SHP77 (cell line): ENCODE results near the gene CNDP1.

Source experiments
- DNase-seq, 2 experiments: peaks; one replicate each; lab custom pipeline; 2025; lab: John Stamatoyannopoulos, UW

CNDP1 gene

GRCh38 chr18:74506448-74507084, 27.7 kb upstream of the CNDP1 start:
- DNase-seq = no peak

- no peak for DNase-seq
Measured at GRCh38 chr18:74507097-74507881, 27.0 kb upstream of the CNDP1 start.

- no peak for DNase-seq
Measured at GRCh38 chr18:74507927-74508326, 26.4 kb upstream of the CNDP1 start.

DNA sequence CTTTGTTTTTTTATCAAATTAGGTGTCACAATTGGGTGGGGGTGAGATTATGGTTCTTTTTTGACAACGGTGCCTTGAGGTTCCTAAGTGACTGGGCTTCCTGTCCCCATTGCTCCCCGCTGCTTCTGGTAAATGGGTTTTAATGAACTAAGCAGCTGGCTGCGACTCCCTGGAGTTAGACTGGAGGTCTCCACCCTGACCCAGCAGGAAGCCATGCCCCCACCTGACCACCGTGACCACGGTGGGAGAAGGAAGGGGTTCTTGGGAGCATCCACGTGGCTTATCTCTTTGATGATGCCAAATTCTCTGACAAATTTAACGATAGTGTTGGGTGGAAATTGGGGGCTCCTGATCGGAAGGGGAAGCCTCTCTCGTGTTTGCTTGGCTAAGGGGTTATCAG, 25.9 kb upstream of the CNDP1 start:
- DNase-seq = no peak

- no peak for DNase-seq
Measured at GRCh38 chr18:74508821-74509225, 25.5 kb upstream of the CNDP1 start.

GRCh38 chr18:74509856-74510769, 24.2 kb upstream of the CNDP1 start:
- DNase-seq = no peak

DNA sequence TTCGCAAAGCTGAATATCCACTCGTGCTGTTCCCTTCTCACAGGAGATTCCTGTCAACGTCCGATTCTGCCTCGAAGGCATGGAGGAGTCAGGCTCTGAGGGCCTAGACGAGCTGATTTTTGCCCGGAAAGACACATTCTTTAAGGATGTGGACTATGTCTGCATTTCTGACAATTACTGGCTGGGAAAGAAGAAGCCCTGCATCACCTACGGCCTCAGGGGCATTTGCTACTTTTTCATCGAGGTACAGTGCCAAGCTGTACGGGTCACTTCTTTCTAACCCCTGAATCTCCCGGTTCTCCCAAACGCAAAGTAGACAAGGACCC, 23.6 kb upstream of the CNDP1 start:
- no peak for DNase-seq

DNA sequence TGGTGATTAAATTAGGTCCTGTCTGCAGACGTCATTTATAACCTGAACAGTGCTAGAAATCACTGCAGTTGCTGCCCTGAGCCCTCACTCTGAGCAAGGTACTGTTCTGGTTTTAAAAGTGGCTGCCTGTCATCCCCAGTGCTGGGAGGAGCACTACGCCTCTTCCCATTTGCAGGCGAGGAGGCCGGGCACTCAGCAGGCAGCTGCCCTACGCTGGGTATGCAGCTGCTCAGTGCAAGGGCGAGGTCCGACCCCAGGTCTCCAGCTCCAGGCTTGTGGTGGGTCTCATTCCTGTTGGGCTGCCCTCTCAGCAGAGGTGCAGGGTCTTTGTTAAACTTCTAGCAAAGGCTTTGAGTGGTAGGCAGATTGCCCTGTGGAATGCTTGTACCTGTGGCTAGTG, 22.5 kb upstream of the CNDP1 start:
- DNase-seq = no peak

- no peak for DNase-seq
Measured at GRCh38 chr18:74512321-74513053, 21.8 kb upstream of the CNDP1 start.

DNA sequence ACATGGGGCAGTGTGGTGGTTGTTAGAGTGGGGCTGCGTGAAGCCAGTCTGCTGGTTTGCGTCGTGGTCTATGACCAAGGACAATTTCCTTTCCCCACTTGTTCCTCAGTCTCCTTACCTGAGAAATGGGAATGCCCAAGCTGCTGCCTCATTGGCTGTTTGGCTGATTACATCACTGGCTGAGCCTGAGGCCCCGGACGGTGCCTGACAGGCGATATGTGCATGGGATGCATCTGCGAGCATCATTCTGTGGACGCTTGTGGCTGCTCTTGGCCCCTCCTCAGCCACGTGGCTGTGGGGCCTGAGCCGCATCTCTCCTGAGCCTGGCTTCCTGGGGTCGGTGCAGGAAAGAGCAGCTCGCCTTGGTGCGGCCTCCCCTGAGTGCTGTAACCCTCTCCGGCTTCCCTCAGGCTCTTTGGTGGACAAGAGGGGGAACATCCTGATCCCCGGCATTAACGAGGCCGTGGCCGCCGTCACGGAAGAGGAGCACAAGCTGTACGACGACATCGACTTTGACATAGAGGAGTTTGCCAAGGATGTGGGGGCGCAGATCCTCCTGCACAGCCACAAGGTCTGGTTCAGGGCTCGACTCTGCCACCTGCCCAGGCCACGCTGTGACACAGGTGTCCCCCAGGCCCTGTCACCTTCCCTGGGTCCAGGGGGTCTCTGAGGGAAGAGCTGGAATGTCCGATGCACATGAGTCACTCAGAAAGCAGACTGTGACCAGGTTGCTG, 21.0 kb upstream of the CNDP1 start:
- DNase-seq = no peak

DNA sequence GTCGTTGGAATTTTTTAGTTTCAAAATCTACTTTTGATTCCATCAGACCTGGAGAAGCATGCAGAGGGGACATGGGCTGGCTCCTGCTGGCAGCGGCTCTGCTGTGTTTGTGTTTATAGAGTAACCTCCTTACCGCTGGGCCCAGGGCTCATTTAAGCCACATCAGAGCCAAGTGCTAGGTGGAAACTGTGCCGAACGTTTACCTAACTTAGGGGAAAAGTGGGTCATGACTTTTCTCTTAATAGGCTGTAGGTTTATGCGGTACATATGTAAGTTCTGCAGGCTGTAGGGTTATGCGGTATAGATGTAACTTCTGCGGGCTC, 20.5 kb upstream of the CNDP1 start:
- DNase-seq = no peak

DNA sequence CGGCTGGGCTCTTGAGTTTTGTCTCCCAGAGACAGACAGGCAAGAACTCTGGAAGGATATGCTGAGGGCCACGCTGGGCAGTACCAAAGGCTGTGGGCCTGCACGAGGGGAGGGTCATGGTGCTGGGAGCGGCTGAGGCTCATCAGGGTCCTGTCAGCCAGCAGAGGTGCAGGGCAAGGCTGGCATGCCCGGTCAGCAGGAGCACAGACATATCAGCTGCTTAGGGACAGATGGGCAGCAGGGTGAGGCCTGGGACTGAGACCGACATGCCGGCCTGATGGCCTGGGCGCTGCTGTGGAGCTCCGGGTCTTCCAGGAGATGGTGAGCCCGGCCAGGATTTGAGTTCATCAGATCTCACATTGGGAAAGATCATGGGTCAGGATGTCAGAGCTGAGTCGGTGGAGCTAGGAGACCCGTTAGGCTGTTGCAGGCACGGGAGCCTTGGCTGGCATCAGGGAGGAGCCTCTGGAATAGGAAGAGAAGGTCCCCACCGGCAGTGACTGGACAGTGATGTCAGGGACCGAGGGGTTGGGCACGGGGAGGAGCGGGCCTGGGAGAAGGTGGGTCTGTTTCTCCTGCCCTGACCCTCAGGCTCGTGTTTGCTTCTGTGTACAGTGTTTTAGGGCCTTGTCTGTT, 19.3 kb upstream of the CNDP1 start:
- no peak for DNase-seq

- DNase-seq = no peak
Measured at GRCh38 chr18:74515620-74516231, 18.6 kb upstream of the CNDP1 start.

DNA sequence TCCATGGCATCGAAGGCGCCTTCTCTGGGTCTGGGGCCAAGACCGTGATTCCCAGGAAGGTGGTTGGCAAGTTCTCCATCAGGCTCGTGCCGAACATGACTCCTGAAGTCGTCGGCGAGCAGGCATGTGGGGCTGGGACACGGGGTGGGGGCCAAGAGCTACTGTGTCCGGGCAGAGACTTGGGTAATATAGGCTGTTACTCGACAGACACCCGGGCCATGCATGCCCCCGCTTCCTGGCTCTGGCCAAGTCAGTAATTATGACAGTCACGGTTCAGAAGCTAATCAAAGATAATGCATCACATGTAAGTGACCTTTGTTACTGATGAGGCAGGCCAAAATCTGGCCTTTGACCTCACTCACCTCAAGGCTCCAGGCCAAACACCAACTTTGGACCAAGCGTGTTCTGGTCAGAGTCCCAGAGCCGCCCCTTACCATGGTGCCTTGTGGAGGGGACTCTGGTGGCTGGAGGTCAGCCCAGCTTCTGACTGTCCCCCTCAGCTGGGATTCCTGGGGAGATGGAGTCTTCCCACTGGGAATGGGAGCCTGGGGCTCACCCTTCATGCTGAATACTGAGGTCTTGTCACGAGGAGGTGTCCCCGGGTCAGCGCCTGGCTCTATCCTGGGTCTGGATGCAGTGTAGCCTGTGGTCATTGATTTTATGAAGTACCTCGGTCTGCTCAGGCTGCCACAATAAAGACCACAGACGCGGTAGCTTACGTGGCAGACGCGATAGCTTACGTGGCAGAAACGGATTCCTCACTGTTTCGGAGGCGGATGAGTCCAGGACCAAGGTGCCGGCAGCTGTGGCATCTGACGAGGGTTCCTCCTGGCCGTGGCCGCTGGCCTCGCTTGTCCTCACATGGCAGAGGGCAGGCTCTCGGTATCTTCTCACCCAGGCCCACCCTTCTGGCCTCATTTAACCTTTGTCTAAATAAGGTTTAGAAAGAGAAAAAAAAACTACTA, 17.7 kb upstream of the CNDP1 start:
- no peak for DNase-seq

DNA sequence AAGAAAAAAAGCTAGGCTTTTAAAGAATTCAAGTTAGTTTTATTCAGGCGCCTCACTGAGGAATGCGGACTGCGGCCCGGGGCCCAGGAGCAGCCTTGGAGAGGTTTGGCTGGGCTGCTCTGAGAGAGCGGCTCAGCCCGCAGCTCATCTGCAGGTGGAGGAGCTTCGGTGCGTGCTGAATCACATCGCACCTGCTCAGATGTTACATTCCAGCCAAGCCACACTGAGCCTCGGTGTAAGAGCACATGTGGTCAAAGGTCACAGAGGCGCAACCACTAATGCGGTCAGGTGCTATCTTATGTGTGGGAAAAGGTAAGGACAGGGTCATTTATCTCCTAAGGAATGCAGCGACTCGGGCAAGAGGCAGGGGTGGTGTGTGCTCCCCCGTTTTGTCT, 17.1 kb upstream of the CNDP1 start:
- DNase-seq = no peak

- no peak for DNase-seq
Measured at GRCh38 chr18:74518456-74519295, 15.6 kb upstream of the CNDP1 start.

DNA sequence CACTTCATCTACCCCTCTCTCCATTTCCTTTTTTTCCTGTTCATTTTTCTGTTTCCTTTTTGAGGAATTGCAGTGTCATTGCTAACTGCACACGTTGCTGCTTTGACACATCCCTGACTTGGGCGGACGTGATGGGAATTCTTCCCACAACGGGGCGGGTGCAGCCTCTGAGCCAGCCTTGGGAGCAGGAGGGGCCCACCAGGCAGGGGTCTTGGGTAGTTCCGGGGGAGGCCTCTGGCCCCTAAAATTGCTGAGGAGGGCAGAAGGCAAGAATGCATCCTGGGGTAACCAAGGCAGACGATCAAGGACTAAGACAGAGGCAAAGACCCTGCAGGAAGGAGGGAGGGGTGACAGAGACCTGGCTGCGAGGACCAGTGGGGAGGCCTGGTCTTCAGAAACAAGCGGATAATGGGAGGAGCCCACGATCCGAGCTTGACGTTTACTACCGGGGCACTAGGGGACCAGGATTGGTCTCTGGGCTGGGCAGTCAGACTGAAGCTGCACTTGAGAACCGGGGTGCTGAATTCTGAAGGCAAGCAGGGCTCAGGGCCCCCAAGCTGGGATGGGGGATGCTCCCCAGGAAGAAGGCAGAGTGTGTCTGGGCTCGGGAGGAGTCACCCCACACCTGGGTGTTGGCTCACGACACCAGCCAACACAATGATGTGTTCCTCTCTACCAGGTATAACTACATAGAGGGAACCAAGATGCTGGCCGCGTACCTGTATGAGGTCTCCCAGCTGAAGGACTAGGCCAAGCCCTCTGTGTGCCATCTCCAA, 14.8 kb upstream of the CNDP1 start:
- no peak for DNase-seq
